Activated CD4-positive, alpha-beta T cell treated with anti-CD3 and anti-CD28 coated beads, Interleukin-2, amount 50 U/mL, for 16 hours (primary cell): ENCODE measurements around the gene SHISAL2B.
"Not testable (repeated sequence)": the region's sequence is repeated elsewhere in the genome, so short reads cannot be mapped to it uniquely, and the experiment has no call there.

Experiments used
- DNase-seq: peaks from one replicate; pipeline ENCODE4 v3.0.0-alpha.2; 2020

SHISAL2B gene

GRCh38 chr5:64706074-64706473 lies 15.8 kb downstream of the SHISAL2B start:
- DNase-seq: not testable (repeated sequence)

GRCh38 chr5:64707191-64707590 lies 16.9 kb downstream of the SHISAL2B start:
- DNase-seq: no peak

GRCh38 chr5:64714495-64714894 lies 24.2 kb downstream of the SHISAL2B start:
- not testable (repeated sequence) for DNase-seq

GRCh38 chr5:64722588-64722987 lies 32.3 kb downstream of the SHISAL2B start:
- DNase-seq: no peak

- no peak for DNase-seq
These were observed 36.8 kb downstream of the SHISAL2B start for GRCh38 chr5:64727150-64727549.

GRCh38 chr5:64742411-64742810 lies 52.1 kb downstream of the SHISAL2B start:
- DNase-seq: no peak

GRCh38 chr5:64742821-64743220 lies 52.5 kb downstream of the SHISAL2B start:
- no peak for DNase-seq

- no peak for DNase-seq
These were observed 54.6 kb downstream of the SHISAL2B start for GRCh38 chr5:64744914-64745313.

- no peak for DNase-seq
These were observed 56.1 kb downstream of the SHISAL2B start for GRCh38 chr5:64746446-64746845.

GRCh38 chr5:64749385-64749784 lies 59.1 kb downstream of the SHISAL2B start:
- no peak for DNase-seq

- no peak for DNase-seq
These were observed 63.8 kb downstream of the SHISAL2B start for GRCh38 chr5:64754066-64754465.

GRCh38 chr5:64758901-64759300 lies 68.6 kb downstream of the SHISAL2B start:
- no peak for DNase-seq

- no peak for DNase-seq
These were observed 69.8 kb downstream of the SHISAL2B start for GRCh38 chr5:64759960-64760660.

- no peak for DNase-seq
These were observed 73.7 kb downstream of the SHISAL2B start for GRCh38 chr5:64763948-64764503.

- no peak for DNase-seq
These were observed 75.7 kb downstream of the SHISAL2B start for GRCh38 chr5:64765804-64766504.

GRCh38 chr5:64766941-64767340 lies 76.6 kb downstream of the SHISAL2B start:
- DNase-seq: no peak
